ENCODE measurements around the gene TNK1.

GRCh38 chr17:7389924-7390910 is 9.3 kb downstream of the TNK1 start:
- TF ChIP-seq POLR2A (IDR thresholded peaks at IDR 0.05), result no peak
- TF ChIP-seq, protein P1, sequence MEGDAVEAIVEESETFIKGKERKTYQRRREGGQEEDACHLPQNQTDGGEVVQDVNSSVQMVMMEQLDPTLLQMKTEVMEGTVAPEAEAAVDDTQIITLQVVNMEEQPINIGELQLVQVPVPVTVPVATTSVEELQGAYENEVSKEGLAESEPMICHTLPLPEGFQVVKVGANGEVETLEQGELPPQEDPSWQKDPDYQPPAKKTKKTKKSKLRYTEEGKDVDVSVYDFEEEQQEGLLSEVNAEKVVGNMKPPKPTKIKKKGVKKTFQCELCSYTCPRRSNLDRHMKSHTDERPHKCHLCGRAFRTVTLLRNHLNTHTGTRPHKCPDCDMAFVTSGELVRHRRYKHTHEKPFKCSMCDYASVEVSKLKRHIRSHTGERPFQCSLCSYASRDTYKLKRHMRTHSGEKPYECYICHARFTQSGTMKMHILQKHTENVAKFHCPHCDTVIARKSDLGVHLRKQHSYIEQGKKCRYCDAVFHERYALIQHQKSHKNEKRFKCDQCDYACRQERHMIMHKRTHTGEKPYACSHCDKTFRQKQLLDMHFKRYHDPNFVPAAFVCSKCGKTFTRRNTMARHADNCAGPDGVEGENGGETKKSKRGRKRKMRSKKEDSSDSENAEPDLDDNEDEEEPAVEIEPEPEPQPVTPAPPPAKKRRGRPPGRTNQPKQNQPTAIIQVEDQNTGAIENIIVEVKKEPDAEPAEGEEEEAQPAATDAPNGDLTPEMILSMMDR (IDR thresholded peaks at IDR 0.05), result no peak
